GM12891 (cell line): ENCODE data around the gene TRIM69.

Source experiments
- PAX5 ChIP-seq: IDR thresholded peaks from 2 replicates; pipeline ENCODE4 v1.6.1; 2011; ENCODE audit warnings: low read length, moderate library complexity, mild to moderate bottlenecking; ENCODE audit not compliant: insufficient read depth, severe bottlenecking
- POLR2A ChIP-seq: IDR thresholded peaks from 2 replicates; pipeline ENCODE4 v1.6.1; 2011; ENCODE audit warnings: low read depth, low read length, control low read depth
- POLR2AphosphoS5 ChIP-seq: IDR thresholded peaks from 2 replicates; pipeline ENCODE4 v1.6.1; 2011; ENCODE audit warnings: low read depth, low read length, control low read depth
- POU2F2 ChIP-seq: IDR thresholded peaks from 2 replicates; pipeline ENCODE4 v1.6.1; 2011; ENCODE audit warnings: low read depth, mild to moderate bottlenecking, control low read depth, low read length, moderate library complexity
- SPI1 ChIP-seq: IDR thresholded peaks from 2 replicates; pipeline ENCODE4 v1.6.1; 2011; ENCODE audit warnings: low read depth, low read length, control low read depth
- TAF1 ChIP-seq: IDR thresholded peaks from 2 replicates; pipeline ENCODE4 v1.6.1; 2011; ENCODE audit warnings: low read depth, low read length, control low read depth

GRCh38 chr15:44780608-44781007 lies 44.3 kb downstream of the TRIM69 start:
- TF ChIP-seq TAF1 (no peak), POLR2A (no peak), POLR2AphosphoS5 (no peak), SPI1 (no peak), POU2F2 (no peak), PAX5 (no peak)
